Measurements from ENCODE around the gene GPC4.
A peak's percentile ranks its signal among the peaks of the same experiment; 100 is the strongest.
"Not testable (repeated sequence)": the region's sequence is repeated elsewhere in the genome, so short reads cannot be mapped to it uniquely, and the experiment has no call there.

Gene GPC4

GRCh38 chrX:133307637-133308498 lies 107.4 kb downstream of the GPC4 start:
- no peak for FAIRE-seq
- no peak for DNase-seq (ENCODE audit: low spot score)

- DNase-seq (ENCODE audit: low spot score): no peak
- no peak for FAIRE-seq
These were observed 108.2 kb downstream of the GPC4 start for GRCh38 chrX:133307094-133307493.

- FAIRE-seq: no peak
- no peak for DNase-seq (ENCODE audit: low spot score)
These were observed 109.0 kb downstream of the GPC4 start for GRCh38 chrX:133306316-133306715.

GRCh38 chrX:133305348-133305747 lies 109.9 kb downstream of the GPC4 start:
- DNase-seq (ENCODE audit: low spot score) (no peak), FAIRE-seq (no peak)

GRCh38 chrX:133302775-133303445 lies 112.4 kb downstream of the GPC4 start:
- DNase-seq (ENCODE audit: low spot score) (no peak), FAIRE-seq (no peak)

- no peak for FAIRE-seq
These were observed 114.7 kb downstream of the GPC4 start for GRCh38 chrX:133300591-133300990.

GRCh38 chrX:133297284-133297683 lies 118.0 kb downstream of the GPC4 start:
- peak; percentile 56 for DNase-seq (ENCODE audit: low spot score)
- FAIRE-seq: peak; percentile 97

More at GRCh38 chrX:133300591-133300990, 114.7 kb downstream of the GPC4 start:
- DNase-seq (ENCODE audit: low spot score): no peak

- FAIRE-seq: peak; percentile 84
- peak; percentile 44 for DNase-seq (ENCODE audit: low spot score)
These were observed 121.2 kb downstream of the GPC4 start for GRCh38 chrX:133294126-133294525.

- FAIRE-seq: no peak
- peak; percentile 22 for DNase-seq (ENCODE audit: low spot score)
These were observed 125.2 kb downstream of the GPC4 start for GRCh38 chrX:133290076-133290475.

GRCh38 chrX:133287860-133288259 lies 127.4 kb downstream of the GPC4 start:
- FAIRE-seq (no peak), DNase-seq (ENCODE audit: low spot score) (no peak)

GRCh38 chrX:133285341-133285740 lies 129.9 kb downstream of the GPC4 start:
- DNase-seq (ENCODE audit: low spot score) (no peak), FAIRE-seq (no peak)

- not testable (repeated sequence) for DNase-seq (ENCODE audit: low spot score); FAIRE-seq
These were observed 136.1 kb downstream of the GPC4 start for GRCh38 chrX:133279112-133279730.

GRCh38 chrX:133273180-133273579 lies 142.1 kb downstream of the GPC4 start:
- no peak for FAIRE-seq
- DNase-seq (ENCODE audit: low spot score): no peak

GRCh38 chrX:133269168-133269567 lies 146.1 kb downstream of the GPC4 start:
- FAIRE-seq (no peak), DNase-seq (ENCODE audit: low spot score) (no peak)

- no peak for FAIRE-seq
- no peak for DNase-seq (ENCODE audit: low spot score)
These were observed 147.7 kb downstream of the GPC4 start for GRCh38 chrX:133267621-133268020.

- FAIRE-seq: no peak
- DNase-seq (ENCODE audit: low spot score): no peak
These were observed 150.0 kb downstream of the GPC4 start for GRCh38 chrX:133265331-133265730.

GRCh38 chrX:133258481-133258880 lies 156.8 kb downstream of the GPC4 start:
- DNase-seq (ENCODE audit: low spot score) (peak; percentile 25), FAIRE-seq (peak; percentile 35)

GRCh38 chrX:133254666-133255065 lies 160.6 kb downstream of the GPC4 start:
- DNase-seq (ENCODE audit: low spot score) (peak; percentile 27), FAIRE-seq (no peak)

GRCh38 chrX:133251204-133251603 lies 164.1 kb downstream of the GPC4 start:
- FAIRE-seq (no peak), DNase-seq (ENCODE audit: low spot score) (no peak)

- FAIRE-seq (no peak), DNase-seq (ENCODE audit: low spot score) (no peak)
These were observed 164.8 kb downstream of the GPC4 start for GRCh38 chrX:133250184-133251100.
